NCI-H524 treated with DMSO at 0.1 percent for 48 hours (cell line): ENCODE measurements around the gene STXBP6.

Experiments
- DNase-seq: peaks from one replicate; lab custom pipeline; 2025; lab: John Stamatoyannopoulos, UW

Gene STXBP6

GRCh38 chr14:25052385-25052784, 2.4 kb upstream of the STXBP6 start:
- DNase-seq: no peak

- no peak for DNase-seq
These were observed 563 bp upstream of the STXBP6 start for GRCh38 chr14:25050269-25051150.

GRCh38 chr14:25049093-25049567, 817 bp downstream of the STXBP6 start:
- no peak for DNase-seq

- no peak for DNase-seq
These were observed 1.6 kb downstream of the STXBP6 start for GRCh38 chr14:25048170-25049016.

DNA sequence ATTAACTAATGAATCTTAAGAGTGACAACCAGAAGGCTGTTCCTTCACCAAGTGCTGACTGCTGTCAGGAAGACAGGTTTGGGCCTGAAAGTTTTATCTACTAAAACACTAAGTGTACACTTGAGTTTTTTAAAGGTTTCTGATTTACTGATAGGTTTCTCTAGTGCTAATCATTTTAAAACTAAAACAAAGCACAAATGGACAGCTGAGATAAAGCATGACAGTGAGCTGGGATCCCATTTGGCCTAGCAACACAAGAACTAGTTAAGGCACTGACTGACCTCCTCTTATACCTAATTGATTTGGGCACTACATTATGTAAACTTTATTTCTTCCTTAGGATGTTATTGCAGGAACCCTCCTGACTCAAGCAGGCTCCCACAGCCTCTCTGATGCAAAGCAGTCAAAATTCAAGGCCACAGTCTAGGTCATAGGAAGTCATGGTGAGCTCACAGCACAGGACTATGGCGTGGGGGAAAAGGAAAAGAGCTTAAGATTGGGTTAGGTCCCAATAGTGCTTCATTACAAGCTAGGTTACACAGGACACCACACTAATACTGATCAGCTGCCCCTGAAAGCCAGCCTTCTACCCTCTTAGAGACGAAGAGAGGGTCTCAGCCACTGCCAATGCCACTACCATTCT, 3.5 kb downstream of the STXBP6 start:
- no peak for DNase-seq

DNA sequence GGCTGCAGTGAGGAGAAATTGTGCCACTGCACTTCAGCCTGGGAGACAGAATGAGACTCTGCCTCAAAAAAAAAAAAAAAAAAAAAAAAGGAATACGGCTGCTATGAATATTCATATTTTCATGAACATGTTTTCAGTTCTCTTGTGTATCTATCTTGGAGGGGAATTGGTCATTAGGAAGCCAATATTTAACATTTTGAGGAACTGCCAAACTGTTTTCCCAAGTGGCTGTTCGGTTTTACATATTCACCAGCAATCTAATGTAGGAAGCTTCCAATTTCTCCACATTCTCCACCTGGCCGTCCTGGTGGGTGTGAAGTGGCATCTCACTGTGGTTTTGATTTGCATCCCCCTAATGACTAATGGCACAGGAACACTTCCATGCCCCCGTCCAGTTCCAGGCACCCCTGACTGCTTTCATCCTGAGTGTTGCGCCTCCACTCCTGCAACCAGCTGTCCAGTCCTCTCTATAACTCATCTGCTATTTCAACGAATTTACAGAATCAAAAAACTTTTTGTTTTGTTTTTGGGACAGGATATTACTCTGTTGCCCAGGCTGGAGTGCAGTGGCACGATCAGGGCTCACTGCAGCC, 5.7 kb downstream of the STXBP6 start:
- DNase-seq: no peak

DNA sequence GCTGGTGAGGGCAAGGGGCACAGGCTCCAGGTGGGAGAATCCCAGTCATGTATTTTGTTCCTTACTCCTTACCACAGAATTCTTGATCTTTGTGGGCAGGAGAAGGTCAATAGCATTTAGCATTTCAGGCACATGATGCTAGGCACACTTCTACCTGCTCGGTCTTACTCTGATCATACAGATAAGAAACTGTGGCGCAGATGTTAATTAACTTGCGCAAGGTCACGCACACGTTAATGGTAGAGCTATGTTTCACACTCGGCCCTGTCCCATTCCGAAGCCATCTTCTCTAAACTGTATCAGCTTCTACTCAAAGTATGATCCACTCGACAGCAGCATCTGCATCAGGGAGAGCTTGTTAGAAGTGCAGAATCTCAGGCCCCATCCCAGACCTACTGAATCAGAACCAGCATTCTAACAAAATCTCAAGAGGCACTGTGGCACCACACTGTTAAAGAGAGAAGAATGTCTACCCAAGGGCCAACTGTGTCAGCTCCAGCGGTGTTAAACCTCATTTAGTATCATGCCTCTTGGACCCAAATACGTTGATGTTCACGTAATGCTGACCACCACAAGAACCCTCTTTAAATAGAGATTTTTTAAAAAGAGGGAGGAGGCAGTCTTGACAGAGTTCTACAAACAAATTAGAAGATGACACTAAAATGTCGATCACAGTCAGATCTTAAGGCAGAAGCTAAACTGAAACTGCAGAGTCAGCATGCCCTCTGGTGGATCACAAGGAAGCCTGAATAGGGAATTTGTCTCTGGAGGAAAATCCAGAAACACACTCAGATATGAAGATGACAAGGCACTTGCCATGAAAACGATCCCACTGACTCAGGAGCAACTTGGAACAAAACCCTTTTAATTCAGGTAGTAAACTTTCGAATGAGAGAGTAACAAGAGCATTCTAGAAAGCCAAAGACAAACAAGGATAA, 7.3 kb downstream of the STXBP6 start:
- DNase-seq: no peak

GRCh38 chr14:25041898-25042297, 8.0 kb downstream of the STXBP6 start:
- no peak for DNase-seq

DNA sequence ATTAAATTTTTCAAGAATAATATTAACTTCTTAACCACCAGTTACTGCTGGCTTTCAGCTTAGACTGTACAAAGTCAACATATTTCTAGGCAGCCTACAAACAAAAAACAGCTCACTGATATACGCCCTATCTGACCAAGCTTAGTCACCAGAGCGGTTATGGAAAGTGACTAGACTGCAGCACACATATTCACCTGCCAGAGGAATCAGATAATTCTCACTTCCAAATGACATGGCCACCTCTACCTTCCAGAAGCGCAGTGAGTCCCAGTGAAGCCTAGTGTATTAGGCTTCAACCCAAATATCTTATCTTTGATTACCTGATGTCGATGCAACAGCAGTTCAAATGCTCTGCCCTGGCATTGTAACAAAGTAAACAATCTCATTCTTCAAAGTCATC, 8.5 kb downstream of the STXBP6 start:
- no peak for DNase-seq

DNA sequence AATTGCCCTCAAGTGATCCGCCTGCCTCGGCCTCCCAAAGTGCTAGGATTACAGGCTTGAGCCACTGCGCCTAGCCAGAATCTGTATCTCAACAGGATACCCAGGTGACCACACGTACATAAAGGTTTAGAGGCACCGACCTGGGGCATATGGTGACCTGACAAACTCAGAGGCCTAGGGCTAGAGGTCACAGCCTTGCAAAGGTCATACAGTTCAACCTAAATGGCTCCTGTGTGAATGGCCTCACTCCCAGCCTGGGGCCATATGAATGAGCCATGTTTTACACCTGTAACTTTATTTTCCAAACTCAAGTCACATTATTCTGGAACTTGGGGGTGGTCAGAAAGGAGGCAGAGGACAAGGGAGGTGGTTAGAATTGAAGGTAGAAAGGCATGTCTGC, 10.0 kb downstream of the STXBP6 start:
- no peak for DNase-seq

DNA sequence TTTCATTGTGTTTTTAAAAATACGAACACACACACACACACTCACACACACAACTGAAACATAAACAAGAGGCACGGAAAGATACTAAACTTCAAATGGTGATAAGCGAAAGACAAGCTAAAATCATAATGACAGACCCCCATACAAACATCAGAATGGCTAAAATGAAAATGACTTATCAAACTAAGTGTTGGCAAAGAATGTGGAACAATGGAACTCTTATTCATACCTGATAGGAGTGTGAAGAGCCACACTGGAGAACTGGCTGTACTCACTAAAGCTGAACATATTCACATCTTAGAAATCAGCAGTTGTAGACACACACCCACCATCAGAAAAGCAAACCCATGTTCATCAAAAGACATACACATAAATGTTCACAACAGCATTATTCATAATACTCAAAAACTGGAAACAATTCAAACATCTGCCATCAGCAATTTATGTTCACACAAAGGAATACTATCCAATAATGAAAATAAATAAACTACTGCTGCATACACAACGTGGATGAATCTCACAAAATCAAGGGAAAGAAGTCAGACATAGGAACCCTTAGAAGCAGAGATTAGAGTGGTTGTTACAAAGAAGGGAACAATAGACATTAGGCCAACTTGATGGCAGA, 11.8 kb downstream of the STXBP6 start:
- no peak for DNase-seq

DNA sequence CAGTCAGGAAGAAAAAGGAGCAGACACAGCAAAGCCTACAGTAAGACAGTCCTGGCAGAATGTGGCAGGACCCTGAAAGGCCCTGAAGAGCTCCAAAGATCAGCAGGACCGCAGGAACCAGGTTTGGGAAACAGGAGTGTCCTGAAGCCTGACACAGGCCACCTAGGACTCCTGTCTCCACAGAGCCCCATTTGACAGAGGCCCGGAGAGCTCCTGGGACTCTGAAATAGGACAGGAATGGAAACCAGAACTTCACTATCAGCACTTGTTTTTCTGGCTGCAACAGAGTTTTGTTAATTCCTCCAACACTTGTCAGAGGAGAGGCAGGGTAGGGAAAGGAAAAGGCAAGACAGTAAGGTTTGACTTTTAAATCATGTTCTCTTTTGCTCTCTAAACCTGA, 12.9 kb downstream of the STXBP6 start:
- DNase-seq: no peak

GRCh38 chr14:25034803-25035681, 14.9 kb downstream of the STXBP6 start:
- DNase-seq: no peak

DNA sequence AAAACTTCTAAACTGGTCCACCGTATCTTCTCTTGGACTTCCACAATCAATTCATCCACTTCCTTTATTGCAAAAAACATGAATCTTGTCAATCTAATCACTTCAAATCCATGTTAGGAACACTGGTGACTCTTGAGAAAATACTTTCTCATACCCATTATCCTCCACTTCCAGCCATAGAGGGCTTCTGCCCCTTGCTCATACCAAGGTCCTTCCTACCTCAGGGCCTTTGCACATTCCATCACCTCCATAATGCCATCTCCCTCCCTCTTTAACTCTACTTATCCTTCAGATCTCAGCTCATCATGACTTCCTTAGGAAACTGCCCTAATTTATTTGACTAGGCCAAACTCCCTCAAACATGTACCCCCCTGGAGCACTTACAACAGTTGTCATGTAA, 16.6 kb downstream of the STXBP6 start:
- no peak for DNase-seq

DNA sequence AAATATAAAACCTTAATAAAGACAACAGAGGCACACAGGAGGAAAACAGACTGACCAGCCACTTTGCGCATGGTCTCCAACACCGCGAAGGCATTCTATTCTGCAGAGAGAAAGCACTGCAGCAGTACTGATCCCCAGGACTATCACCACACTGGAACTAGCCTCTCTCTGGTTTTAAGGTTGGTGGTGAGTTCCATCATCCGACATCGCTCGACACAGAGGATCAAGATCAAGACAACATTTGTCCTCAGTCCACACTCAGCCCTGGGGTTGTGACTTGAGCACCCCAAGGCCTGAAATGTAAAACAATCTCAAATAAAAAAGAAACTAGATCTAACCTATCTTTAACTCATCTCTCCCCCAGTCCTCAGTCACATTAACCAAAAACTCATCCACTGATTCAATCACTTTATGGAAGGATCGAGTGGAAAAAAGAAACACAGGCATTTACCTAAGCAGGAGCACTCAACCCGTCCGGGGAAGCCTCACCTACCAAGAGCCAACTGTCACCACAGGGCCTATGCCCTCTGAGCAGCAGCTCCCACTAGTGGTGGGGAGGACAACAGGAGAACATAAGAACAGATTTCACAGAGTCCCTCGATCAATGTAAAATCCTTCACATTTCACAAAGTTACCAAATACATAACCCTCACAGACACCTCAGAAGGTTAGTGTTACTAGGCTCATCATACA, 17.7 kb downstream of the STXBP6 start:
- no peak for DNase-seq

DNA sequence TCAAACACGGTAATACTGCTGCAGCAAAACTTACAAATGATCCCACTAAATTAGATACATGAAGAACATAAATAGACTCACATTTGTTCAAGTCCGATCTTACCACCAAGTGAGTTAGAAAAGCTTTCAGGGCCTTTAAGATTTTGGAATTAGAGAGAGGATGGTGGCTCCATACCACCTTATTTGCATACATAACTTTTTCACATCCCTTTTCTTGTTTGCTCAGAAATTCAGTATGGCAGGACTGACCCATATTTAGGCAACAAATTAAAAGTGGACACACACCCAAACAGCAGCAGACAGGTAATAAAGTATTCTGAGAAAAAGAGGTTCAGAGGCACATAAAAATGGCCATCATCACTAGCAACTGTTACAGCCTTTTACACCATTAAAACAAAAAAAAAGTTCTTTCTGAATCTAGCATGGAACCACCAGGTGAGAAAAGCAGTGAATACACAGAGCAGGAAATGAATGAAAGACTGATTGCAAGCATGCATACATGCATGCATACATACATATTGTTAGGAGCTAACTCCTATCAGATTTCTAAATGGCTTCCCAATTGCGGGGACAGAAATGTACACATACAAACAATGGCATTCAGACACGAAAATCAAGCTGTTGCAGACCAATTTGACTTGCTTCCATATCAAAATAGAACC, 23.3 kb downstream of the STXBP6 start:
- DNase-seq: no peak

- DNase-seq: no peak
These were observed 30.1 kb downstream of the STXBP6 start for GRCh38 chr14:25019892-25020291.

DNA sequence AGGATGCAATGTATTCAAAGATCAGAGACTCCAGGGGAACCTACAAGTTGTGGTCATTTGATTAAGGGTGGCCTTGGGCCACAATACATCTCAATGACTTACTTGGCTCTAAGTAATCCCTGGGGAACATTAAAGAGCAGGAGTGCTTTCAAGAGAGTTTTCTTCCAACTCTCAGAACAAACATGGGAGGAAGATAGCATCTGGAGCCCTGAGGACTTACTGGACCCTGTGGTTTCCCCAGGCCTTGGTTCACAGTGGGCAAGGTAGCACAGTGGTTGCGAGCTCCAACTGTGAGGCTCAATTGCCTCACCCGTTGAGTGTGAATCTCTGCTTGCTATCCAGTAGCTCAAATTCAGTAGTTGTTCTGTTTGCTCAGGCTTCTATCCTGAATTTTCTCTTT, 32.4 kb downstream of the STXBP6 start:
- no peak for DNase-seq
